Measurements from ENCODE around the gene RPS27.

RPS27 gene

GRCh38 chr1:153945131-153945794 lies 45.3 kb upstream of the RPS27 start:
- no peak for TF ChIP-seq CTCF (IDR thresholded peaks at IDR 0.05; ENCODE audit: low read depth, low read length, missing control alignments)
- in situ Hi-C loops (cut with HindIII; ENCODE audit: low sequenced_read_pairs) = no loop called here
- peak overlapping the region; percentile 75 for H3K4me3 ChIP-seq (ENCODE audit: low read depth, low read length)
- DNase-seq (ENCODE audit: low read depth) = no peak

- in situ Hi-C loops (cut with HindIII; ENCODE audit: low sequenced_read_pairs) = no loop called here
- TF ChIP-seq CTCF (IDR thresholded peaks at IDR 0.05; ENCODE audit: low read depth, low read length, missing control alignments) = no peak
- no peak for DNase-seq (ENCODE audit: low read depth)
- peak overlapping the region; percentile 75 for H3K4me3 ChIP-seq (ENCODE audit: low read depth, low read length)
These were observed 44.6 kb upstream of the RPS27 start for GRCh38 chr1:153945795-153946621.

- H3K4me3 ChIP-seq (ENCODE audit: low read depth, low read length) = peak within 1 kb of the TSS; percentile 75
- peak; percentile 85 for TF ChIP-seq CTCF (IDR thresholded peaks at IDR 0.05; ENCODE audit: low read depth, low read length, missing control alignments)
- in situ Hi-C loops (cut with HindIII; ENCODE audit: low sequenced_read_pairs) = no loop called here
- DNase-seq (ENCODE audit: low read depth) = no peak
These were observed 43.8 kb upstream of the RPS27 start, which contains the start of gene DENND4B for GRCh38 chr1:153946622-153947241. DENND4B (minus strand) TSS chr1:153946718; CDS start chr1:153944374, 2,344 bp downstream.

GRCh38 chr1:153951183-153951582 lies 39.4 kb upstream of the RPS27 start:
- H3K4me3 ChIP-seq (ENCODE audit: low read depth, low read length) = no peak overlapping the region
- no peak for TF ChIP-seq CTCF (IDR thresholded peaks at IDR 0.05; ENCODE audit: low read depth, low read length, missing control alignments)
- in situ Hi-C loops (cut with HindIII; ENCODE audit: low sequenced_read_pairs) = no loop called here
- no peak for DNase-seq (ENCODE audit: low read depth)

GRCh38 chr1:153951801-153952200 lies 38.8 kb upstream of the RPS27 start:
- no peak for DNase-seq (ENCODE audit: low read depth)
- no peak overlapping the region for H3K4me3 ChIP-seq (ENCODE audit: low read depth, low read length)
- in situ Hi-C loops (cut with HindIII; ENCODE audit: low sequenced_read_pairs) = no loop called here
- TF ChIP-seq CTCF (IDR thresholded peaks at IDR 0.05; ENCODE audit: low read depth, low read length, missing control alignments) = no peak

- no peak for DNase-seq (ENCODE audit: low read depth)
- in situ Hi-C loops (cut with HindIII; ENCODE audit: low sequenced_read_pairs) = no loop called here
- TF ChIP-seq CTCF (IDR thresholded peaks at IDR 0.05; ENCODE audit: low read depth, low read length, missing control alignments) = no peak
- no peak overlapping the region for H3K4me3 ChIP-seq (ENCODE audit: low read depth, low read length)
These were observed 36.6 kb upstream of the RPS27 start for GRCh38 chr1:153953859-153954365.
